HUES64 (cell line): ENCODE data around the gene TRIP4.
A peak's percentile ranks its signal among the peaks of the same experiment; 100 is the strongest.
"Not testable (repeated sequence)": the region's sequence is repeated elsewhere in the genome, so short reads cannot be mapped to it uniquely, and the experiment has no call there.

Experiments used
- H3K27ac ChIP-seq: 2 replicates; pipeline ENCODE4 v1.7.0; 2013; ENCODE audit warnings: low read depth, low read length, inconsistent platforms
- H3K27me3 ChIP-seq: 2 replicates; pipeline ENCODE4 v1.6.1; 2013; ENCODE audit warnings: mild to moderate bottlenecking, low read length; ENCODE audit not compliant: insufficient read depth
- H3K36me3 ChIP-seq: 2 replicates; pipeline ENCODE4 v1.6.1; 2013; ENCODE audit warnings: mild to moderate bottlenecking, low read length; ENCODE audit not compliant: insufficient read depth
- H3K4me1 ChIP-seq: 2 replicates; pipeline ENCODE4 v1.6.1; 2013; ENCODE audit warnings: mild to moderate bottlenecking, low read length, moderate library complexity; ENCODE audit not compliant: insufficient read depth
- H3K4me3 ChIP-seq: 2 replicates; pipeline ENCODE4 v1.5.1; 2013; ENCODE audit warnings: mild to moderate bottlenecking, low read length, moderate library complexity
- H3K9ac ChIP-seq: 2 replicates; pipeline ENCODE4 v1.6.1; 2013; ENCODE audit warnings: mild to moderate bottlenecking, low read depth, low read length
- H3K9me3 ChIP-seq: 2 replicates; pipeline ENCODE4 v1.6.1; 2013; ENCODE audit warnings: low read depth, low read length; ENCODE audit not compliant: insufficient read depth
- WGBS: fragments of 150-250, 120-280 bp; methylation state at CpG from one replicate; pipeline ENCODE4 v1.1.7; 2013; ENCODE audit warnings: missing lambda C conversion rate; 5-methylcytosine and 5-hydroxymethylcytosine counted together

Gene TRIP4

DNA sequence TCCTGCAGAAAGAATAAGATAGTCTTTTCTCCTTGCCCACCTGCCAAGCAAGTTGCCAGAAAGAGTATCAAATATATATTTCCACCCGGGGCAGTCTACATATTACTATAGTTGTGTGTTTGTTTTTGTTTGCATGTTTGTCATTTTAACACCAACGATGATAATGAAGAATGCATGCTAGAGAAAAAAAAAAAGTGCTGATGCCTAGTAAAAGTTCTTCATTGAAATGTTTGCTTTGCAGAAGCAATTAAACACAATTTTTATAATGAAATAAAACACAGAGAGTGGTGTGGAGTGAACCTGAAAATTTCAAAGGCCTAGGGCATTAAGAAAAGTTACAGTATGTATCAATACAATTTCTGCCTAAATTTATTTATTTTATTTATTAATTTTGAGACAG, 3.9 kb upstream of the TRIP4 start:
- Histone ChIP-seq H3K27me3 (0 out of 2 replicates have a peak, but pooled peaks cover 4% of the 10 kb centered on the region), H3K4me1 (no peaks in the 10 kb centered on the region), H3K9ac (no peak overlapping the region), H3K27ac (no peak overlapping the region), H3K9me3 (no peaks in the 10 kb centered on the region), H3K36me3 (peaks cover 7% of the 10 kb centered on the region; the same call in 1 of the 2 replicates), H3K4me3 (no peak overlapping the region)
- WGBS, result 96% methylated on average over 2 of the region's 2 CpGs

DNA sequence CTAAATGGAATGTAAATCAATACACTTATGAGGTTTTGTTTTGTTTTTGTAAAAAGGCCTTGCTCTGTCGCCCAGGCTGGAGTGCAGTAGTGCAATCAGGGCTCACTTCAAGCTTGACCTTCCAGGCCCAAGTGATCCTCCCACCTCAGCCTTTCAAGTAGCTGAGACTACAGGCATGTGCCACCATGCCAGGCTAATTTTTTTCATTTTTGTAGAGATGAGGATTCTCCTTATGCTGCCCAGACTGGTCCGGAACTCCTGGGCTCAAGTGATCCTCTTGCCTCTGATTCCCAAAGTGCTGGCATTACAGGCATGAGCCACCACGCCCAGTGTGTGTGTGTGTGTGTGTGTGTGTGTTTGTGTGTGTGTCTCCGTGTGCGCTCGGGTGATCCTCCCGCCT, 1.3 kb upstream of the TRIP4 start:
- Histone ChIP-seq H3K4me3 (no peak overlapping the region), H3K27me3 (0 out of 2 replicates have a peak, but pooled peaks cover 4% of the 10 kb centered on the region), H3K36me3 (no peaks in the 10 kb centered on the region), H3K4me1 (no peaks in the 10 kb centered on the region), H3K9ac (no peak overlapping the region), H3K27ac (no peak overlapping the region), H3K9me3 (no peaks in the 10 kb centered on the region)
- WGBS, result 93% methylated on average over 6 of the region's 7 CpGs

DNA sequence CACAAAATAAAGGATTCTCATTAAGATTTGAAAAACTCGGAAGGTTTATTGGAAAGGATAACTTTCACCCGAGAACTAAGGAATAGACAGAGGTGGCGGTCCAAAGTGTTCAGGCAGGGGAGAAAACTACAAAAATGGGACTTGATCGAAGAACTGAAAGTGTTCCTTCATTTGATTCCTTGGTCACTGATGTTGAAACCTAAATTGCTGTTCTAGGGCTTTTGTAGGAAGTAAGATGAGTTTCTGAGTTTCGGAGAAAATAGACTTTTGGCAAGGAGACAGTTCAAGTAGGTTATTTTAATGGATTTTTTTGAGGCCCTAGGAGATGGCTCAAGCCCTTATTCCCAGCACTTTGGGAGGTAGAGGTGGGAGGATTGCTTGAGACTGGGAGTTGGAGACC, 1.4 kb downstream of the TRIP4 start:
- WGBS, result 95% methylated on average over 5 of the region's 5 CpGs
- H3K36me3 ChIP-seq, result peaks cover 5% of the 10 kb centered on the region
- peak overlapping the region; percentile 92; the same call in 1 of the 2 replicates for H3K4me3 ChIP-seq
- H3K27ac ChIP-seq, result no peak overlapping the region
- H3K9ac ChIP-seq, result no peak overlapping the region
- no peaks in the 10 kb centered on the region for H3K9me3 ChIP-seq
- no peaks in the 10 kb centered on the region for H3K4me1 ChIP-seq
- H3K27me3 ChIP-seq, result 0 out of 2 replicates have a peak, but pooled peaks cover 4% of the 10 kb centered on the region

DNA sequence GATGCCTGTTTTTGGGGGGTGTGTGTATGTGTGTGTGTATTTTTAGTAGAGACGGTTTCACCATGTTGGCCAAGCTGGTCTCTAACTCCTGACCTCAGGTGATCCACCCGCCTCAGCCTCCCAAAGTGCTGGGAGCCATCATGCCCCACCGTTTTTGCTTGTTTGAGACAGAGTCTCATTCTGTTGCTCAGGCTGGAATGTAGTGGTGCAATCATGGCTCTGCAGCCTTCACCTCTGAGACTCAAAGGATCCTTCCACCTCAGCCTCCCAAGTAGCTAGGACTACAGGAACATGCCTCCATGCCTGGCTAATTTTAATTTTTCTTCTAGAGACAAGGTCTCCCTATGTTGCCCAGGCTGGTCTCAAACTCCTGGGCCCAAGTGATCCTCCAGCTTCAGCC, 4.8 kb downstream of the TRIP4 start:
- peaks cover 32% of the 10 kb centered on the region for H3K36me3 ChIP-seq
- not testable (repeated sequence) for H3K4me1 ChIP-seq, H3K4me3 ChIP-seq, H3K27me3 ChIP-seq, H3K27ac ChIP-seq, H3K9ac ChIP-seq, H3K9me3 ChIP-seq
- 95% methylated on average over 3 of the region's 3 CpGs for WGBS

- Histone ChIP-seq H3K4me3 (no peak overlapping the region), H3K9ac (no peak overlapping the region), H3K27ac (no peak overlapping the region), H3K9me3 (no peaks in the 10 kb centered on the region), H3K27me3 (no peaks in the 10 kb centered on the region), H3K4me1 (no peaks in the 10 kb centered on the region), H3K36me3 (peaks cover 69% of the 10 kb centered on the region)
- 95% methylated on average over 2 of the region's 5 CpGs for WGBS
These were observed 9.2 kb downstream of the TRIP4 start for GRCh38 chr15:64396789-64397188.

DNA sequence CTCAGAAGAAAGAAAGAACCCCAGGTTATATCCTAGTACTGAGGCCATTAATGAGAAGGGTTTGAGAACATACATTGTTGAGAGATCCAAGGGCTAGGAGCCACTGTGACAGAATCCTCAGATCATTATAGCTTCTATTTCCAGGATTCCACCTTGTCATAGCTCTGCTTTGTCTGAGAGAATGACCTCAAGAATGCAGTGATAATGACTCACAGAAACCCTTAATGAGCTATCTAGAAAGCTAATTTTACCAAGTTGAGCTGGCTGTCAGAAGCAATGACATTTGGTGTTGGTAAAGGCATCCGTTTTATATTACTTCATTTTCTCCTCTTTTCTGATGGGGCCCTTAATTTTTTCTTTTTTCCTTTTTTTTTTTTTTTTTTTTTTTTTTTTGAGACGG, 10.9 kb downstream of the TRIP4 start:
- Histone ChIP-seq H3K27me3 (no peaks in the 10 kb centered on the region), H3K9me3 (no peaks in the 10 kb centered on the region)
- WGBS, result 72% methylated on average over 2 of the region's 2 CpGs

GRCh38 chr15:64400583-64400982, 12.9 kb downstream of the TRIP4 start:
- H3K27ac ChIP-seq, result no peak overlapping the region
- H3K4me3 ChIP-seq, result no peak overlapping the region
- H3K36me3 ChIP-seq, result peaks cover 67% of the 10 kb centered on the region
- H3K9me3 ChIP-seq, result no peaks in the 10 kb centered on the region
- H3K27me3 ChIP-seq, result no peaks in the 10 kb centered on the region
- no peak overlapping the region for H3K9ac ChIP-seq
- no peaks in the 10 kb centered on the region for H3K4me1 ChIP-seq
- 97% methylated on average over 2 of the region's 2 CpGs for WGBS

More for the DNA sequence above, 10.9 kb downstream of the TRIP4 start:
- no peak overlapping the region for H3K9ac ChIP-seq
- H3K4me3 ChIP-seq, result no peak overlapping the region
- peaks cover 74% of the 10 kb centered on the region for H3K36me3 ChIP-seq
- H3K4me1 ChIP-seq, result no peaks in the 10 kb centered on the region
- no peak overlapping the region for H3K27ac ChIP-seq

GRCh38 chr15:64412216-64412615, 24.6 kb downstream of the TRIP4 start:
- Histone ChIP-seq H3K9ac (no peak overlapping the region), H3K4me1 (no peaks in the 10 kb centered on the region), H3K36me3 (peaks cover 77% of the 10 kb centered on the region), H3K4me3 (no peak overlapping the region), H3K27me3 (no peaks in the 10 kb centered on the region), H3K27ac (no peak overlapping the region), H3K9me3 (no peaks in the 10 kb centered on the region)
- 90% methylated on average over 2 of the region's 2 CpGs for WGBS

- Histone ChIP-seq H3K27ac (no peak overlapping the region), H3K9ac (no peak overlapping the region), H3K4me1 (no peaks in the 10 kb centered on the region), H3K27me3 (no peaks in the 10 kb centered on the region), H3K4me3 (no peak overlapping the region), H3K36me3 (peaks cover 60% of the 10 kb centered on the region), H3K9me3 (no peaks in the 10 kb centered on the region)
- 80% methylated on average over 1 of the region's 2 CpGs for WGBS
These were observed 35.1 kb downstream of the TRIP4 start for GRCh38 chr15:64422697-64423096.

- H3K4me3 ChIP-seq, result no peak overlapping the region
- H3K4me1 ChIP-seq, result no peaks in the 10 kb centered on the region
- peaks cover 50% of the 10 kb centered on the region for H3K36me3 ChIP-seq
- no peaks in the 10 kb centered on the region for H3K9me3 ChIP-seq
- 100% methylated on average over 4 of the region's 6 CpGs for WGBS
- H3K9ac ChIP-seq, result no peak overlapping the region
- H3K27me3 ChIP-seq, result no peaks in the 10 kb centered on the region
- H3K27ac ChIP-seq, result no peak overlapping the region
These were observed 36.3 kb downstream of the TRIP4 start for GRCh38 chr15:64423970-64424369.

DNA sequence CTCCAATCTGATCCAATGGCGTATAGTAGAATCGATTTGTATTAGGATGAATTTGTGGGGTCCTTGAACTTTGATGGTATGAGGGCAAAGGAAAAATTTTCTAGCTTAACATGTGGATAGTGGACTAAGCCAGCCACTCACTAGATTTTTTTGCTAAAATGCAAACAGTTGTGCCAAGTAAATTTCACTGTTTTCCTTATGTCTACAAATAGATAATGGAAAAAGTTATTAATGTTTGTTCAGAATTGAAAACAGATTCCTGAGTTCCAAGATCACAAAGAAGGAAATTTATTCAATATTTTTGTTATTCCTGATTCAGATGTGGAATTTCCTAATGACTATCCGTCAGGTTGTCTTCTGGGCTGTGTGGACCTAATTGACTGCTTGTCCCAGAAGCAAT, 37.6 kb downstream of the TRIP4 start:
- Histone ChIP-seq H3K4me3 (no peak overlapping the region), H3K9ac (no peak overlapping the region), H3K27me3 (no peaks in the 10 kb centered on the region), H3K36me3 (peaks cover 48% of the 10 kb centered on the region), H3K4me1 (peaks cover 11% of the 10 kb centered on the region), H3K27ac (no peak overlapping the region), H3K9me3 (no peaks in the 10 kb centered on the region)
- WGBS, result 98% methylated on average over 3 of the region's 3 CpGs

- peaks cover 42% of the 10 kb centered on the region for H3K36me3 ChIP-seq
- no peak overlapping the region for H3K4me3 ChIP-seq
- H3K9ac ChIP-seq, result no peak overlapping the region
- WGBS, result 95% methylated on average over 7 of the region's 7 CpGs
- H3K27me3 ChIP-seq, result no peaks in the 10 kb centered on the region
- H3K4me1 ChIP-seq, result peaks cover 18% of the 10 kb centered on the region
- H3K9me3 ChIP-seq, result no peaks in the 10 kb centered on the region
- no peak overlapping the region for H3K27ac ChIP-seq
These were observed 39.3 kb downstream of the TRIP4 start for GRCh38 chr15:64426845-64427465.
